ENCODE data around the gene HDAC8. TPM values are rescaled to one million over a fixed set of nuclear protein-coding genes. Genes with fewer than 3 reads are reported as not detected.

HDAC8 gene
- total RNA-seq, 4 donors from 2014 or later = 13.8 to 19.3 (median 18.2) TPM

GRCh38 chrX:72540318-72540717 lies 32.3 kb downstream of the HDAC8 start:
- no peak for TF ChIP-seq CTCF (IDR thresholded peaks at IDR 0.05)
- no peak for TF ChIP-seq POLR2A (IDR thresholded peaks at IDR 0.05)
- intact Hi-C loops (cut with DNase I; ENCODE audit: low total_unique reads) = no loop called here
- no peak for DNase-seq (ENCODE audit: low spot score in 2 of 2)
- WGBS, 2 donors = 10 to 16% methylated on average over 5 of the region's 5 CpGs
- H3K4me3 ChIP-seq (ENCODE audit: low read depth, poor library complexity, severe bottlenecking) = no peak overlapping the region

- WGBS, 2 donors = 85 to 96% methylated on average over 2 of the region's 2 CpGs
- no peak overlapping the region for H3K4me3 ChIP-seq (ENCODE audit: low read depth, poor library complexity, severe bottlenecking)
- TF ChIP-seq POLR2A (IDR thresholded peaks at IDR 0.05) = no peak
- intact Hi-C loops (cut with DNase I; ENCODE audit: low total_unique reads) = no loop called here
- DNase-seq (ENCODE audit: low spot score in 2 of 2) = no peak
Observed at GRCh38 chrX:72539822-72540221, 32.8 kb downstream of the HDAC8 start.

- no peak overlapping the region for H3K4me3 ChIP-seq (ENCODE audit: low read depth, poor library complexity, severe bottlenecking)
- DNase-seq (ENCODE audit: low spot score in 2 of 2) = no peak
- TF ChIP-seq POLR2A (IDR thresholded peaks at IDR 0.05) = no peak
- no peak for TF ChIP-seq CTCF (IDR thresholded peaks at IDR 0.05)
- intact Hi-C loops (cut with DNase I; ENCODE audit: low total_unique reads) = no loop called here
- WGBS, 2 donors = 51 to 96% methylated on average over 1 of the region's 1 CpG
Observed at GRCh38 chrX:72536542-72536941, 36.1 kb downstream of the HDAC8 start.

GRCh38 chrX:72532366-72532765 lies 40.3 kb downstream of the HDAC8 start:
- H3K4me3 ChIP-seq (ENCODE audit: low read depth, poor library complexity, severe bottlenecking) = no peak overlapping the region
- WGBS, 2 donors = 93 to 98% methylated on average over 3 of the region's 3 CpGs
- intact Hi-C loops (cut with DNase I; ENCODE audit: low total_unique reads) = no loop called here
- DNase-seq (ENCODE audit: low spot score in 2 of 2) = no peak
- TF ChIP-seq POLR2A (IDR thresholded peaks at IDR 0.05) (no peak), CTCF (IDR thresholded peaks at IDR 0.05) (no peak)

- intact Hi-C loops (cut with DNase I; ENCODE audit: low total_unique reads) = no loop called here
- TF ChIP-seq POLR2A (IDR thresholded peaks at IDR 0.05) = no peak
- no peak for TF ChIP-seq CTCF (IDR thresholded peaks at IDR 0.05)
- no peak for DNase-seq (ENCODE audit: low spot score in 2 of 2)
- H3K4me3 ChIP-seq (ENCODE audit: low read depth, poor library complexity, severe bottlenecking) = no peak overlapping the region
- 68 to 70% methylated on average over 6 of the region's 6 CpGs for WGBS, 2 donors
Observed at GRCh38 chrX:72526534-72527508, 45.8 kb downstream of the HDAC8 start.

GRCh38 chrX:72498782-72499181 lies 73.9 kb downstream of the HDAC8 start:
- TF ChIP-seq CTCF (IDR thresholded peaks at IDR 0.05) (no peak), POLR2A (IDR thresholded peaks at IDR 0.05) (no peak)
- H3K4me3 ChIP-seq (ENCODE audit: low read depth, poor library complexity, severe bottlenecking) = no peak overlapping the region
- intact Hi-C loops (cut with DNase I; ENCODE audit: low total_unique reads) = no loop called here
- DNase-seq (ENCODE audit: low spot score in 2 of 2) = no peak

All from lower leg skin (tissue), 4 donors.